Stimulated activated CD8-positive, alpha-beta memory T cell treated with anti-CD3 and anti-CD28 coated beads, Interleukin-15, amount 100 ng/mL, for 24 hours (primary cell): Measurements from ENCODE around the gene SSU72.
"Not testable (repeated sequence)": the region's sequence is repeated elsewhere in the genome, so short reads cannot be mapped to it uniquely, and the experiment has no call there.

Source experiments
- DNase-seq: peaks from one replicate; pipeline ENCODE4 v3.0.0-alpha.2; 2020; ENCODE audit warnings: low read depth

Gene SSU72

DNA sequence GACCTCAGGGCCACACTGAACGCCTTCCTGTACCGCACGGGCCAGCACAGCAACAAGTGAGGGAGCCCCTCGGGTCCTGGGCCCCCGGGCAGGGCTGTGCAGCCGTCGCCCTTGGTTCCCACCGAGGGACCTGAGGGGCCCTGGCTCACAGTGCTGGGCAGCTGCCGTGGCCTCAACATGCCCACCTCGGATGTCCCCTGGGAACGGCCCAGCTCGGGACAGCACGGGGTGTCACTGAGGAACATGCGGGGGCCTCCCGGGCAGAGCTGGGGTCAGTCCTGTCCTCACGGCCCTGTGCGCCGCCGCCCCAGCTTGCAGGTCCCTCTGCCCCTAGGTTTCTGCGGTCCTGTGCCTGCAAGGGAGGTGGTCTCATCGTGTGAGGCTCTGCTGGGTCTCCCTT is 48.2 kb downstream of the SSU72 start:
- DNase-seq = not testable (repeated sequence)

DNA sequence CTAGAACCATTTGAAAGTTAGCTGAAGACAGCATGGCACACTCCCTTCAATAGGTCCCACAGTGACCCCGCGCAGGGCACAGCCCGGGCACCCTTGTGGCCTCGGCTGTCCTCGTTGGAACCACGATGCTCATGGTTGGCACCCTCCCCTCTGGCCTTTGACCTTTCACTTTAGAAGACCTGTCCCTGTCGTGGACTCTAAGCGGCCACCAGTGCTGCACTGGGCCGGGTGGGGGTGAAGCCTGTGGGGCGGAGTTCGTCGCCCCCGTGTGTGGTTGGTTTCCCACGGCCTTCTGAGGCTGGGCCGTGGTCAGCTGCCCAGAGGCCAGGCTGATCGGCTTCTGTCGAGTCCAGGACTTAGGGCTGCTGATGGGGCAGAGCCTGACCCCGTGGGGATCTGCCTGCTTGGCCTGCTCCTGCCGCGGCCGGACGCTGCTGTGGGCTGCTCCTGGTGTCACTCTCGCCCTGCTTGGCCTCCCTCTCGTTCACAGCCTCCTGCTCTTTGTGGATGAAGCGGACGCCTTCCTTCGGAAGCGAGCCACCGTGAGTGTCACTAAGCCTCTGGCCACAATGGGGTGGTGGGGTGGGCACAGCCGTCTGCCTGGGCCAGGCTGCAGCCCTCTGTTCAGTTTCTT is 49.8 kb downstream of the SSU72 start:
- not testable (repeated sequence) for DNase-seq

DNA sequence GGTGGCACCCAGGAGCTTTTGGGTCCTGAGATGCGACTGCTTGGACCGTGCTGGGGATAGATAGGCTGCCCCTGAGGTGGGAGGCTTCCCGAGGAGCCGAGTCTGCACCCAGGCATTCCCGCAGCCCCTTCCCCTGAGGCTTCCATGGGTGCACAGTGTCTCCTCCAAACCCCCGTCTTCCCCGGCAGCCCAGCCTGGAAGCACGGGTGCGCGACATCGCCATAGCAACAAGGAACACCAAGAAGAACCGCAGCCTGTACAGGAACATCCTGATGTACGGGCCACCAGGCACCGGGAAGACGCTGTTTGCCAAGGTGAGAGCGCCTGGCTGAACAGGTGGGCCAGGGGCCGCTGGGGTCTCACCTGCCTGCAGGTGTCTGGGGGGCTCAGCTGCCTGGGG is 51.0 kb downstream of the SSU72 start:
- not testable (repeated sequence) for DNase-seq

DNA sequence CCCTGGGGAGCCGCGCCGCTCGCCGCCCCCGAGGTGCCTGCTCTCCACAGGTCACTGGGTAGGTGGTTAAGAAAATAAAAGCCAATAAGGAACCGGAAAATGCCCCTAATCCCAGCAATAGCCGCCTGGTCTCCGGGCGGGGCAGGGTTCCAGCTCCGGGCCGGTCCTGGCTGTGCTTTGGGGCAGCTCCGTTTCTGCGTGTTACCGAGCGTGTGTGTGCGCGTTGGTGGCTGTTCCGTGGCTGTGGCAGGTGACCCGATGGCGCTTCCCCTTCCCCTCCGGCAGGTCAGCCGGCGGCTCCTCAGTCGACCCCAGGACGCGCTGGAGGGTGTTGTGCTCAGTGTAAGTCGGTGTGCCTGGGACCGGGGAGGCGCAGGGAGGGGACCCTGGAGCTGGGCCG is 51.4 kb downstream of the SSU72 start:
- DNase-seq = not testable (repeated sequence)

DNA sequence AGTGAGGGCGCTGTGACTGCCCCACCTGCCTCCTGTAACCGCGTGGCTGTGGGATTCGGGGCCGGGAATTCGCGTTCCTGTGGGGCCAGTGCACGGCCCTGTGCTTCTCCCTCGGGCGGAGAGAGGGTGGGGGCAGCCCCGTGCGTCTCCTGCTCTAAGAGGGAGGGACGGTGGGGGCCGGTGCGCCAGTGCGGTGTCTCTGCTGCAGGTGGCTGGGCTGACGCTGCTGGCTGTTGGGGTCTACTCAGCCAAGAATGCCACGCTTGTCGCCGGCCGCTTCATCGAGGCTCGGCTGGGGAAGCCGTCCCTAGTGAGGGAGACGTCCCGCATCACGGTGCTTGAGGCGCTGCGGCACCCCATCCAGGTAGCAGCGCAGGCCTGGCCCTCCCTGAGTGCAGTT is 52.1 kb downstream of the SSU72 start:
- DNase-seq = not testable (repeated sequence)

DNA sequence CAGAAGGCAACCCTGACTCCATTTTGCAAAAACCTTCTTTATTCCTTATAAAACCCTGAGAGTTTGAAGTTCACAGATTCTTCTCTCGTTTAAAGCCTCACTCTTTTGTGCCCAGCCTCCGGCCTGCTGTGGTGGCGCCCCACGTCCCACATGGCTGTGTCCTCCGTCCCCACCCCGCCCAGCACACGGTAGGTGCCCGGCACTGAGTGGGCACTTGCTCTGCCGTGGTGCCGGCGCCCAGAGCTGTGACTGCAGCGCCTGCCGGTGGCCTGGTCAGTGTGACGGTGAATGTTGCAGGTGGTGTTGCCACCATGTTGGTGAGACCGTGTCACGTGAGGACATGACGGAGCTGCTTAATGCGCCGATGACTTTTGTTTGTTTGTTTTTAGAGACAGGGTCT is 53.3 kb downstream of the SSU72 start:
- DNase-seq = no peak

DNA sequence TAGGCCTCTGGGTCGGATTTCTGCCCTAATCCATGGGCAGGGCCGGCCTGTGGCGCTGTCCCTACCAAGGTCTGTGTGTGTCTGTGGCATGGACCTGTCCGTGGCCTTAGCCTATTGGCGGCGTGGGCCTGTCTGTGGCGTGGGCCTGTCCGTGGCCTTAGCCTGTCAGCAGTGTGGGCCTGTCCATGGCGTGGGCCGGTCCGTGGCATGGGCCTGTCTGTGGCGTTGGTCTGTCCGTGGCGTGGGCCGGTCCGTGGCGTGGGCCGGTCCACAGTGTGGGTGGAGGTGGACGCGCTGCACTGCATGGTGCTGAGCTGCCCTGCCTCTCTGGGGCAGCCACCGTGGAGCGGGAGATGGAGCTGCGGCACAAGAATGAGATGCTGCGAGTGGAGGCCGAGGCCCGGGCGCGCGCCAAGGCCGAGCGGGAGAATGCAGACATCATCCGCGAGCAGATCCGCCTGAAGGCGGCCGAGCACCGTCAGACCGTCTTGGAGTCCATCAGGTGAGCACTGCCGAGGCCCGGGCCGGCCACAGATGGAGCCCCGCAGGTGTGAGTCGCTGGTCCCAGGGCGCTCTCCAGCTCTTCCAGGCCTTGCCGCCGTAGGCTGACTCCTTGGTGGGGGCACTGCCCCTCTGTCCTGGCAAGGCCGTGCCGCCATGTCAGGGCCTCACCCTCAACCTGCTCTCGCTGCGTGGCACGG is 54.7 kb downstream of the SSU72 start:
- not testable (repeated sequence) for DNase-seq

DNA sequence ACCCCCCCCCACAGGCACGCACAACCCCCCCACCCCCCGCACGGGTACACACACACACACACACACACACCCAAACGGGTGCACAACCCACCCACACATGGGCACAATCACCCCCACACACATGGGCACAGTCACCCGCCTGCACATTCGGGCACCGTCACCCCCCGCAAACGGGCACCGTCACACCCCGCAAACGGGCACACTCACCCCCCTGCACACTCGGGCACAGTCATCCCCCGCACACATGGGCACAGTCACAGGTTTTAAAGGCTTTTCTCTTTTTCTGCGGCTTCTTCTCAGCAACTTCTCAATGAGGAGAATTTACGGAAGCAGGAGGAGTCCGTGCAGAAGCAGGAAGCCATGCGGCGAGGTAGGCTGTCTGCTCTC is 56.0 kb downstream of the SSU72 start:
- DNase-seq = not testable (repeated sequence)

DNA sequence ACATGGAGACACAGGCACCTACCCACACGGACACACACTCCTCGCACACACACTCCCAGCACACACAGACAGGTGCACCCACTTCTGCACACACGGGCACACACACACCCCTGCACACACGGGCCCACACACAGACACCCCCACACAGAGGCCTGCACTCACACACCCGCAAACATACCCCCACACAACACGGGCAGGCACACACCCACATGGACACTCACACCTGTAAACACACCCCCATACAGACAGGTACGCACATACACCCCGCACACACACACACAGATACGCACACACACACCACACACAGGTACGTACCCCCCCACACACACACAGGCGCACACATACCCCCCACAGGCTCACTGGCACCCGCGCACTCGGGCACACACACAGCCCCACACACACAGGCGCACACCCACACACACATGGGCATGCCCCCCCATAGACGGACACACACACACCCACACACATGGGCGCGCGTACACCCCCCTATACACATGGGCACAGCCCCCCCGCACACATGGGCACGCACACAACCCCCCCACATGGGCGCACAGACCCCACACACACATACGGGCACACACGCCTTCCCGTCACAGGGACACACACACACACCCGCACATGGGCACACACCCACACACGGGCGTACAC is 56.6 kb downstream of the SSU72 start:
- DNase-seq = no peak

DNA sequence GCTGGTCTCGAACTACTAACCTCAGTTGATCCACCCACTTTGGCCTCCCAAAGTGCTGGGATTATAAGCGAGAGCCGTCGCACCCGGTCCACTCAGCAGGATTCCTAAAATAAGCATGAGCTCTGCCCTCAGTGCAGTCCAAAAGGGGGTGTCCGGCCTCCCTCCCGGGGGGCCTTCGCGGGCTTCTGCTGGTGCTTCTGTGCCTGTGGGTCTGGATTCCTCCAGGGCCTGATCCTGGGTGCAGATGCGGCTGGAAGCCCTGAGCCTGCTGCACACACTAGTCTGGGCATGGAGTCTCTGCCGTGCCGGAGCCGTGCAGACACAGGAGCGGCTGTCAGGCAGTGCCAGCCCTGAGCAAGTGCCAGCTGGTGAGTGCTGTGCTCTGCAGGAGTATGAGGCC is 57.7 kb downstream of the SSU72 start:
- DNase-seq = not testable (repeated sequence)

DNA sequence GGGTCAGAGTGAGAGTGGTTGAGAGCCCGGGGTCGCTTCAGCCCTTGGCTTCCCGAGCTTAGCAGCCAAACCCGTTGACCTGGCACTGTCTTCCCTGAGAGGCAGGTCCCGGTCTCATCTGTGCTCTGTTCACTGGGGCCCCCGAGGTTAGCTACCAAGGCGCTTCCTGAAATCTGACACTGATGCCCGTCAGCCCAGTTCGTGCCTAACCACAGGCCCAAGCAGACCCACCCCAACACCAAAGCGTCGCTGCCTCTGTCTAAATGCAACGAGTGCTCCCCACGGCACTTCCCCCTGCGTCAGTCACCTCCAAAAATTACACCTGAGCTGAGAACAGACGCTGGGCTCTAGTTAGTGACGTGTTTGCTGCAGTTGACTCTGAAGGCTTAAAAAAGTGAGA is 60.3 kb downstream of the SSU72 start:
- DNase-seq = not testable (repeated sequence)

DNA sequence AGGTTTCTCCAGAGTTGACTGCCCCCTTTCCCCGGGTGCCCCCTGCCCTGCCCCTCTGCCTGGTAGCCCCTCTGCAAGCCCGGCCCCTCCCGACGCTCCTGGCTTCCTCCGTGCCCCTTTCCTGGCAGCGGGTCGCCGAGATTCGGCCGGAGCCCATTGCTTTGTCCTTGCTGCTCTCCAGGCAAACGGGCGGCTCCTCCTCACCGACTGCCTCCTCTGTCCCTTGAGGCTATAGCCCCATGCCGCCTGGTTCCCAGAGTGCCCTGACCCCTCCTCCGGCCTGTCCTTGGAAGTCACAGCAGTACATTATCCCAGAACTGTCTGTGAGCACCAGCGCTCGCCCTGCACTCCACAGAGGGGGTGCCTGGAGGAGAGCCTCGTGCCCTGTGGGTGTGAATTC is 61.0 kb downstream of the SSU72 start:
- DNase-seq = not testable (repeated sequence)

DNA sequence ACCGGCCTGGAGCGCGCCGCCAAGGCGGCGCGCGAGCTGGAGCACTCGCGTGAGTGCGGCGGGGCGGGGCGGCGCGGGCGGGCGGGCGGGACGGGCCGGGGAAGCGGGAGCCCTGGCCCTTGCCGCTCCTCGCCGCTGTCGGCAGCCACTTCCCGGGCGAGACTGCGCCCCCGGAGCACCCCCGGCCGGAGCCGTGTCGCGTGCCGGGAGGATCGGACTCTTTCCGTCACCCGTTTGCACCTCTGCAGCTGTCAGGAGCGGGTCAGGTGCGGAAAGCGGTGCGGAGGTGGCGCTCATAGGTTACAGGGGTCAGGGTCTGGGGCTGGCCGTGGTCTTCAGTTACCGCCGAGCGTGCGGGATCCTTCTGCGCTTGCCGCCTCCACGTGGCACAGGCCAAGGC is 62.2 kb downstream of the SSU72 start:
- not testable (repeated sequence) for DNase-seq

DNA sequence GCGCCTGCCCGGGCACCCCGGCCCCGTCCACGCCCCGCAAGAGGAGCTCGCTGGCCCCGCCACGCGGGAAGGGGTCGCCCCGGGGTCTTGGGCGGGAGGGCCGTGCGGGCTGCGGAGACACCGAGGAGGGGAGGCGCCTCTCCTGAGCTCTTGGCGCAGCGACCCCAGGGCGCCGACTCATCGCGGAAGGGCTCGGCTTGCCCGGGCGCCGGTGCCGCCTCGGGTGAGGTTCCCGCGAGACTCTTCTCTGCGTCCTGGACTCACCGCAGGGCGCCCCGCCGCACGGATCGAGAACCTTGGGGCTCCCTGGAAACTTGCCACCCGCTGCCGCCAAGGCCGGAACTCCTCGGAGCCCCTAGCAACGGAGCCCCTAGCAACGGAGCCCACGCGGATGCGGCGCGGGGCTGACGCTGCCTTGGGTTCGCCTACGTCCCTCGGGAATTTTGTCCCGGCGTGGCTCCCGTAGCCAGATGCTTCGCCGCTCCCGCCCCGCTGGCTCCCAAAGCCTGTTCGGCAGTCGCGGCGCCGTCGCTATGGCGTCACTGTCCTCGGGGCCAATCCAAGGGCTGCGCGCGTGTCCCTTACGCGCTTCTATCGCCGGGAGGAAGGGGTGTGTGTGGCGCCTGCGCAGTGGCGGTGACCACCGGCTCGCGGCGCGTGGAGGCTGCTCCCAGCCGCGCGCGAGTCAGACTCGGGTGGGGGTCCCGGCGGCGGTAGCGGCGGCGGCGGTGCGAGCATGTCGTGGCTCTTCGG is 63.0 kb downstream of the SSU72 start, which contains the start of gene ATAD3A:
TSS of gene ATAD3A (plus strand) at position 630 of the 753 bp plus-strand sequence. CDS start at position 737, 107 bp downstream.
- DNase-seq = peak; percentile 85

DNA sequence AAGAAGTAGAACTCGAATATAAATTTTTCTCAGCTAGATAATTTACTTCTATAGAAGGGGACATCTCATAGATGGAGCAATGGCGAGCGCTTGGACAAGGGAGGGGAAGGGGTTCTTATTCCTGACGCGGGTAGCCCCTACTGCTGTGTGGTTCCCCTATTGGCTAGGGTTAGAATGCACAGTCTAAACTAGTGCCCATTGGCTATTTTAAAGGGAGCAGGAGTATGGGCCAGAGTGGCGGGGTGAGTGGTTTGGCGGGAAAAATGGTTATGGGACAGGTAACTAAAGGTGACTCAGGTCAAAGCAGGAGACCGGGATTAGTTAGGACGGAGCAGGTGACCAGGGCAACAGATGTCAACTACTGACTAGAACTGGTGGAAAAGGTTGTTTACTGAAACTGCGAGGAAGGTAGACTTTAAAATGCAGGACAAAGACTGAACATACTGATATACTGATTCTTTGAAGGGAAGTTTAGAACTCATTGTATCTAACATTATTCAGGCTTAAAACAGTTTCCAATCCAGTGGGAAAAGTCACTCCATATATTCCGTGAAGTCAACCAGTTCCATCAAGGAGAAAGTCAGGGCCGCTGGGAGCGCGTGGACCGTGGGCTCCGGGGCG is 63.6 kb downstream of the SSU72 start:
- DNase-seq = no peak

DNA sequence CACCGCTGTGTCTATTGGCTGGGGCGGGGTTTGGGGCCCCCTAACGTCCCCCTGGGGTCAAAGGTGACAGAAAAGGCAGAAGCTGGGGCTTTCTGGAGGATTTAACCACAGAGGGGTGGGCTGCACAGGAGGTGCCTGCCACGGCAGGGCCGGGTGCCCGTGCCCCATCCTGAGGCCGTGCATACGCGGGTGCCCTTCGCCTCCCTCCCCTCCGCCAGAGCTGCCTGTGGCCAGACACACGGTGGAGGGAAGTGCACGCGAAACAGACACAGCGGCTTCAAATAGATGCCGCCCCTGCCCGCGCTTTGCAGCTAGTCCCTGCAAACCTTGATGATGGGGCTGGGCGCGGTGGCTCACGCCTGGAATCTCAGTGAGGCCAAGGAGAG is 65.2 kb downstream of the SSU72 start:
- DNase-seq = not testable (repeated sequence)

DNA sequence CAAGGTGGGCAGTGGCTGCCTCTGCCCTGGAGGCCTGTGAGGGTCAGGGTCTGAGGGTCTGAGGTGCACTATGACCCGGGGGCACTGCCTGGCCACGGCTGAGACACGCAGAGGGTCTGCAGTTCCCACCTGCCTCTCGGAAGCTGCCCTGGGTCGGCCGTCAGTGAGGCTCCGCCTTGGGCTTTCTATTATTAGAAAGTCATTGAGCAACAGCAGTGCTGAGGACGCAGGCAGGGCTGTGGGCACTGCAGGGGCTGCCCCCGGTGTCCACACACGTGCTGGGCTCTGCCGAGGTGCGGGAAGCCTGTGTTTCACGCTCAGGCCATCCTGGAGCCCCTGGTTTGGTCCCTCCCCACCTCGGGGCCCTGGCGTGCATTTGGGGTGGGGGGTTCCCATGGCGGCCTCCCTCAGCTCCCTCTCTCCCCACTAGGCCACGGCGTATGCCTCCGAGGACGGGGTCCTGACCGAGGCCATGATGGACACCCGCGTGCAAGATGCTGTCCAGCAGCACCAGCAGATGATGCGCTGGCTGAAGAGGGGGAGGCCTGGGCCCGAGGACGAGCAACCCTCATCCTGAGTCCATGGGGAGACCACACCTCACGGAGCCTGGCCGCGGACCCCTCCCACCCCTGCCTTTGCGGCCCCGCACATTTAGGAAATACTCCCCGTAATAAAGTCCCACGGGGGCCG is 65.7 kb downstream of the SSU72 start:
- not testable (repeated sequence) for DNase-seq

DNA sequence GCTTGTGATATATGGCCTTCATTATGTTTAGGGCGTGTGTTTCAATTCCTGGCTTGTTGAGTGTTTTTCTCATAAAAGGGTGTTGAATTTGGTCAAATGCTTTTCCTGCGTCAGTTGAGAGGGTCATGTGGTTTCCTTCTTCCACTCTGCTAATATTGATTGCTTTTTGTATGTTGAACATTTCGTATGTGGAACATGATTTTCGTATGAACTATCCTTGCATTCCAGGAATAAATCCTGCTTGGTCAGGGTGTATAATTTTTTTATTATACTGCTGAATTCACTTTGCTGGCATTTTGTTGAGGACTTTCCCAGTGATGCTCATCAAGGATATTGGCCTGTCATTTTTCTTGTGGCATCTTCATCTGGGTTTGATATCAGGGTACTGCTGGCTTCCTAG is 67.4 kb downstream of the SSU72 start:
- no peak for DNase-seq

DNA sequence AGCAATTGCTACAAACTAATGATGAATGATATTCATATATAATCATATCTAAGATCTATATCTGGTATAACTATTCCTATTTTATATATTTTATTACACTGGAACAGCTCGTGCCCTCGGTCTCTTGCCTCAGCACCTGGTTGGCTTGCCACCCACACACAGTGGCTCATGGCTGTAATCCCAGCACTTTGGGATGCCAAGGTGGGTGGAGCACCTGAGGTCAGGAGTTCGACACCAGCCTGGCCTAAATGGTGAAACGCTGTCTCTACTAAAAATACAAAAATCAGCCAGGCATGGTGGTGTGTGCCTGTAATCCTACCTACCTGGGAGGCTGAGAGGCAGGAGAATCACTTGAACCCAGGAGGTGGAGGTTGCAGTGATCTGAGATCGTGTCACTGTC is 68.9 kb downstream of the SSU72 start:
- DNase-seq = not testable (repeated sequence)

DNA sequence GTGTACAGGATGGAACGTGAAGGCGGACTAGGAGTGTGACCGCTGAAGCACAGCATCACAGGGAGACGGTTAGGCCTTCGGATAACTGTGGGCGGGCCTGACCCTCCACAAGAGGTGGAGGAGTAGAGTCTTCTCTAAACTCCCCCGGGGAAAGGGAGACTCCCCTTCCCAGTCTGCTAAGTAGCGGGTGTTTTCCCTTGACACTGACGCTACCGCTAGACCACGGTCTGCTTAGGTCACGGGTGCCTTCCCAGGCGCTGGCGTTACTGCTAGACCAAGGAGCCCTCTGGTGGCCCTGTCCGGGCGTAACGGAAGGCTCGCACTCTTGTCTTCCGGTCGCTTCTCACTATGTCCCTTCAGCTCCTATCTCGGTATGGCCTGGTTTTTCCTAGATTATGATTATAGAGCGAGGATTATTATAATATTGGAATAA is 69.3 kb downstream of the SSU72 start:
- DNase-seq = not testable (repeated sequence)

DNA sequence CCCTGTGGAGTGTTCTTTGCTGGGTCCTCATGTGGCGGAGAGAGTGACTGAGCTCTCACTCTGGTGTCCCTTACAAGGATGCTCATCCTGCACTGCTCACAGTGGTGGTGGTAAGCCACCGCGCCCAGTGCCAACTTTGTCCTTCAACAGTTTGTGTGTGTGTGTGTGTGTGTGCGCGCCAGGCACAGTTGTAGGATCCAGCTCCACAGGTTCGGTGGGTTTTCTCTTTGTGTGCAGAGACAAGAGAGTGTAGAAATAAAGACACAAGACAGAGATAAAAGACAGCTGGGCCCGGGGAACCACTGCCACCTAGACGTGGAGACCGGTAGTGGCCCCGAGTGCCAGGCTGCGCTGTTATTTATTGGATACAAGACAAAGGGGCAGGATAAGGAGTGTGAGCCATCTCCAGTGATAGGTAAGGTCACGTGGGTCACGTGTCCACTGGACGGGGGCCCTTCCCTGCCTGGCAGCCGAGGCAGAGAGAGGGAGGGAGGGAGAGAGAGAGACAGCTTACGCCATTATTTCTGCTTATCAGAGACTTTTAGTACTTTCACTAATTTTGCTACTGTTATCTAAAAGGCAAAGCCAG is 69.8 kb downstream of the SSU72 start:
- DNase-seq = peak; percentile 33
